Brain pericyte (primary cell): ENCODE results near the gene USHBP1.

Experiments used
- DNase-seq: peaks from one replicate; pipeline ENCODE4 v3.0.0-alpha.2; 2012; ENCODE audit warnings: low read depth, low spot score

Gene USHBP1

DNA sequence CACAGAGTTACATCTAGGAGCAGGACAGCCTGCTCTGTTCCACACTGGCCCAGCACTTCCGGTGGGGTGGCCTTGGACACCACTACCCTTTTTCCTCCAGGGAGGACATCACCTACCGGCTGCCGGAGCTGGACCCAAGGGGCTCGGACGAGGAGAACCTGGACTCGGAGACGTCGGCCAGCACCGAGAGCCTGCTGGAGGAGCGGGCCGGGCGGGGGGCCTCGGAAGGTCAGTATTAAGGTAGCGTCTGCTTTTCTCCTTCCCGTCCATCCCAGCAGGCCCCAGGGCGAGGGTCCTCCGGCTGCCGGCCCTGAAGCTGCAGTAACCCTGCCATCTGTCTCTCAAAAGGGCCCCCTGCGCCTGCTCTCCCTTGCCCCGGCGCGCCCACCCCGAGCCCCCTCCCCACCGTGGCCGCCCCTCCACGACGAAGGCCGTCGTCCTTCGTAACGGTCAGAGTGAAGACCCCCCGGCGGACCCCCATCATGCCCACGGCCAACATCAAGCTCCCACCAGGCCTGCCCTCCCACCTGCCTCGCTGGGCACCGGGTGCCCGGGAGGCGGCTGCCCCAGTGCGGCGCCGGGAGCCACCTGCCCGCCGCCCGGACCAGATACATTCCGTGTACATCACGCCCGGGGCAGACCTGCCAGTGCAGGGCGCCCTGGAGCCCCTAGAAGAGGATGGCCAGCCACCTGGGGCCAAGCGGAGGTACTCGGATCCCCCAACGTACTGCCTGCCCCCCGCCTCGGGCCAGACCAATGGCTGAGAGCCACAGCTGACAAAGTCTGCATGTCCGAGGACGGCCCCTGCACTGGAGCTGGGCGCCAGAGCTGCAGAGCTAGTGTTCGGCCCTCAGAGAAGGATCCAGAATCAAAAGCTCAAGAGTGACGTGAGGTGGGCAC, 52.7 kb downstream of the USHBP1 start:
- DNase-seq = no peak

DNA sequence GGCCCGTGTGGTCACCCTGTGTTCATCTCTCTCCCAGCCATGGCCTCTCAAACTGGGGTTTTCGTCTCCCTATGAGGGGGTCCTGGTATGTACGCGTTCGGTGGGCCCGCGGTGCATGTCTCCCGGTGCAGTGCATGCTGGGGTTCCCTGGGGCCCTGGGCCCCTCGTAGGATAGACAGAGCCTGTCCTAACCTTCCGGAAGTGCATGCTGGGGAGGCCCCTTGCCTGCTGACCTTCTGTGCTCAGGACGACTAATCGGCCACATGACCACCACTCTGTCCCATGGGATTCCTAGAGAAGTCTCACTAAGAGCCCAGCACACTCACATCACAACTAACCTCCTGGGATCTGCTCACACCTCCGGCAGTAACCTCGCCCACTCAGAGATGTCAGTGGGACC, 54.2 kb downstream of the USHBP1 start:
- DNase-seq = no peak

DNA sequence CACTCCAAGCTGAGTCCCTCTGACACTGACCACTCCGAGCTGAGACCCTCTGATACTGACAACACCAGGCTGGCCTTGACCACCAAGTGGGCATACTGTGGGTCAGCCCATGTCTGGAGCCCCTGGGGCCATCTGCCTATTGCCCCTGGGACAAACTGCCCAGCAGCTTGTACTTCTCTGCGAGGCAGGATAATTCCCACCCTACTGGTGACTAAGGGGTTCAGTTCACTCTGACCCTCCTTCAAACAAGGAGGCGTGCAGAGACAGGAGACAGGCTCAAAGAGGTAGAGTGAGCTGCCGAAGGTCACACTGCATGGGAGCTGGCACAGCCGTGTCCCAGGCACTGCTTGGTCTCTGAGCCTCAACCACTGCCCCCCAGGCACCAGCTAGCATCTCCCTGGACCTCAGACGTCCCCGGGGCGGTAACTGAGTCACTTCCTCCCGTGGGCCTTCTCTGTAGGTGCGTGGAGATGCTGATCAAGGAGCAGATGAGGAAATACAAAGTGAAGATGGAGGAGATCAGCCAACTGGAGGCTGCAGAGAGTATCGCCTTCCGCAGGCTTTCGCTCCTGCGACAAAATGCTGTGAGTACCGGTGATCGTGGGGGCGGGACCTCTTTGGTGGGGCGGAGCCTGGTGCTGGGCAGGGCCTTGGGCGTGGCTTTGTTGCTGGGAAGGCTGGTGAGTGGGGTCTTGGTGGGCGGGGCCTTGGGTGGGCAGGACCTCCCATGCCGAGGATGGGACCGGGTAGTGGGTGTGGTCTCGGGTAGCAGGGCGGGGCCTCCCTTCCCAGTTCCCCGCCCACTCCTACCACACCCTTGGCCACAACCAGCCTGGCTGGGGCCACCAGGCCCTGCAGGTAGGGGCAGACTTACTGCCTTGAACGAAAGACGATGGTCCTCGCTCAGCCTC, 55.2 kb downstream of the USHBP1 start:
- no peak for DNase-seq

DNA sequence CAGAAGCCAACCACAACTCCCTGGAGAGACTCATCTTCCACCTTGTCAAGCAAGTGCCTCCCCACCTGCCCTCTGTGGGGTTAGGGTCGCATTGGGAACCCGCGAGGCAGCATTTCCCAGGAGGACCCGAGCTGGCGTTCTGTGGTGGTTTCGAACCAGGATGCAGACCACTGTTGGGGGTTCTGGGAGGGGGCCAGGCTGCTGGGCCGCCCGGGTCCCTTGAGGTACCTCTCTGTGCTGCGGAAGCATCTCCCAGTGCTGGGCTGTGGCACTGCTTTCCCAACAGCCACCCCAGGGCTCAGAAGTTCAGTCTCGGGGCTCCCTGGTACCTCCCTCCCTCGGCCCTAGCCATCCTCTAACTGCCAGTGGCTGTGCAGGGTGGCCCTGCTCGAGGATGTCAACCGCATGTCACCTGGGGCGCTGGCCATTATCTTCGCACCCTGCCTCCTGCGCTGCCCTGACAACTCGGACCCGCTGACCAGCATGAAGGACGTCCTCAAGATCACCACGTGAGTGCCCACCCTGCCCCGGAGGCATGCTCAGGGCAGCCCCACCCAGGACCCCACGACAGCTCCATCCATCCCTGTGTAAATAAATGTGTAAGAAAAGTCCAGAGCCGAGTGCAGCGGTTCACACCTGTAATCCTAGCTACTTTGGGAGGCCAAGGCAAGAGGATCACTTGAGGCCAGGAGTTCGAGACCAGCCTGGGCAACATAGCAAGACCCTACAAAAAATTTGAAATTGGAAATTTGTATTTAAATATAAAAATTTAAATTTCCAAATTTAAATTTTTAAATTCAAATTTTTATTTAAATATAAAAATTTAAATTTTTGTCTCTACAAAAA, 57.6 kb downstream of the USHBP1 start:
- DNase-seq = no peak

DNA sequence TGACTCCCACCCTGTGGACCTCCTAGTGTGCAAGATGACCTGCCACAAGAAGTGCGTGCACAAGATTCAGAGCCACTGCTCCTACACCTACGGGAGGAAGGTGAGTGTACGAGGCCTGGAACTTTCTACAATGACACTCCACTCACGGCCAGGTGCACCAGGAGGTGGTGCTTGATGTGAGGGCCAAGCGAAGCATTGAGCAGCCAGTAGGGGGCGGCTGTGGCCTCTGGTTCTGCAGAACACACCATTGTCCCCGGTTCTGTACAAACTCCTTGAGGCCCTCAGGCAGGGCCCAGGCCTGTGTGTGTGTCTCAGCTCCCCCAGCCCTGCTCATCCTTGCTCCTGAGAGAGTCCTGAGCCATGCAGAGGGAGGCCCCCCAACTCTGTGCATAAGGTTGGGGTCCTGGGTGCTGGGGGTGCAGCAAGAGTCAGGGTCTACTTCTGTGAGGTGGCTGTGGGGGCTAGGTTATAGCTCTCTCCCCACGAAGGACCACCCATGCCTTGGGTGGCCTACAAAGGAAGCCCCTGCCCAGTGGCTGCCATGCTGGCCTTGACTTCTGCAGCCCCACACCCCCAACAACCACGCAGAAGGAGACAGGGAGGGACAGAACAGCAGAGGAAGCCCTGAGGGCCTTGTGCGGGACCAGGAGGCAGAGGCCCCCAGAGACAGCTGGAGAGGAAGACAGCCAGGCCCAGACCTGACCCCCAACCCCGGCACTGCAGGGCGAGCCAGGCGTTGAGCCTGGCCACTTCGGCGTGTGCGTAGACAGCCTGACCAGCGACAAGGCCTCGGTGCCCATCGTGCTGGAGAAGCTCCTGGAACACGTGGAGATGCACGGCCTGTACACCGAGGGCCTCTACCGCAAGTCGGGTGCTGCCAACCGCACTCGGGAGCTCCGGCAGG, 59.1 kb downstream of the USHBP1 start:
- DNase-seq = no peak

DNA sequence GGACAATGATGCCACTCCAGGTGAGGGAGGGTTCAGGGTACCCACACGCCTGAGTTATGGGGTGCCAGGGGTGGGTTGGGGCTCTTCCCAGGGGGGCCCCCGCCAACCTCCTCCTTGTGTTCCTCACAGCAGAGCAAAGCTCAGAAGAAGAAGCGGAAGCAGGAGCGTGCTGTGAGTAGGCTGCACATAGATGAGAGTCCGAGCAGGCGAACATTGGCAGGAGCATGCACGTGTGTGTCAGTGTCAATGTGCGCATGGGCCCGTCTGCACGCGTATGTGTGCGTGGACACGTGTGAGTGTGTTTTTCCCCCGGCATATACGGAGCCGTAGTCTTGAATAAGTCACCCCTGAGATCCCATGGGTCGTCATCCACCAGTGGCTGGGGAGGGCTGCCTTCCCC, 61.8 kb downstream of the USHBP1 start:
- DNase-seq = no peak

DNA sequence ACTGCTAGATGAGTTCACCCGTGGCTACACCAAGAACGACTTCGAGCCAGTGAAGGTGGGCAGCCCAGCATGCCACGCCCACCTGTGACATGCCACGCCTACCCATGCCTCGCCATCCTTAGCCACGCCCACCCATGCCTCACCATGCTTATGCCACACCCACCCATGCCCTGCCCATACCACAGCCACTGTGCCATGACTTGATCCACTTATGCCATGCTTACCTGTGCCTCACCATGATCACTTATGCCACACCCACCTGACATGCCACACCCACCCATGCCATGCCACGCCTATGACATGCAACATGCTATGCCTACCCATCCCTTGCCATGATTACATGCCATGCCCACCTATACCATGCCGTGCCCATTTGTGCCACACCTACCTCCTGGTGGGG, 62.3 kb downstream of the USHBP1 start:
- no peak for DNase-seq

DNA sequence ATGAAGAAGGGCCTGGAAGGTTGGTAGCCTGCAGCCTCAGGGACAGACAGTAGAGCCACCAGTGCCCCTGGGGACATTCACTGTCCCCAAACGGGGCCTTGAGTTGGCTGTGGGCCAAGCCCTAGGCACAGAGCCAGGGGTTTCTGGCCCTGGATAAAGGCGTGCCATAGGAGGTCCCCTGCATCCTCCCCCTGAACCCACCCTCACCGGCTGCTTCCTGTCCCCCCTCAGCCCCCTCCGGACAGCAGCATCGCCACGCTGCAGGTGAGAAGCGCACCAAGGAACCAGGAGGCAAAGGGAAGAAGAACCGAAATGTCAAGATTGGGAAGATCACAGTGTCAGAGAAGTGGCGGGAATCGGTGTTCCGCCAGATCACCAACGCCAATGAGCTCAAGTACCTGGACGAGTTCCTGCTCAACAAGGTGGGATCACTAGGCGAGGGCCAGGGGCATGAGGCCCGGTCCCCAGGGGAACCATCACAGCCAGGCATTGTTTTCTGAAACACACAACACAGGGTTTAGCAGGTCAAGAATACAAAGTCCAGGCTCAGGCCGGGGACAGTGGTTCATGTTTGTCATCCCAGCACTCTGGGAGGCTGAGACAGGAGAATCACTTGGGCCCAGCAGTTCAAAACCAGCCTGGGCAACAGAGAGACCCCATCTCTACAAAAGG, 64.0 kb downstream of the USHBP1 start:
- no peak for DNase-seq
